Smooth muscle cell (in vitro differentiated cells): ENCODE data around the gene TRPV4. TPM values are rescaled to one million over a fixed set of nuclear protein-coding genes. Genes with fewer than 3 reads are reported as not detected.

Experiments used
- DNase-seq: peaks from one replicate; lab custom pipeline; 2025; ENCODE audit not compliant: unreplicated experiment; lab: John Stamatoyannopoulos, UW
- H2AFZ ChIP-seq: fragments of 200-600 bp; sonication (generic); 2 replicates; pipeline ENCODE4 v1.6.0; 2016; ENCODE audit warnings: antibody characterized with exemption, low read depth, mild to moderate bottlenecking
- H3F3A ChIP-seq: fragments of 200-600 bp; sonication (generic); 2 replicates; pipeline ENCODE4 v1.6.0; 2017; ENCODE audit warnings: antibody characterized with exemption, low read depth
- H3K27ac ChIP-seq: fragments of 200-600 bp; sonication (generic); 2 replicates; pipeline ENCODE4 v1.5.1; 2016; ENCODE audit warnings: low read depth, mild to moderate bottlenecking
- H3K27me3 ChIP-seq: fragments of 200-600 bp; sonication (generic); 2 replicates; pipeline ENCODE4 v1.6.1; 2016; ENCODE audit warnings: low read depth, mild to moderate bottlenecking
- H3K36me3 ChIP-seq: fragments of 200-600 bp; sonication (generic); 2 replicates; pipeline ENCODE4 v1.5.1; 2016; ENCODE audit warnings: low read depth
- H3K4me1 ChIP-seq: fragments of 200-600 bp; sonication (generic); 2 replicates; pipeline ENCODE4 v1.5.1; 2016; ENCODE audit warnings: low read depth
- H3K4me2 ChIP-seq: fragments of 200-600 bp; sonication (generic); 2 replicates; pipeline ENCODE4 v1.6.0; 2016; ENCODE audit warnings: mild to moderate bottlenecking
- H3K4me3 ChIP-seq: fragments of 200-600 bp; sonication (generic); 2 replicates; pipeline ENCODE4 v1.5.1; 2016; ENCODE audit warnings: mild to moderate bottlenecking
- H3K79me2 ChIP-seq: fragments of 200-600 bp; sonication (generic); 2 replicates; pipeline ENCODE4 v1.6.0; 2016; ENCODE audit warnings: low read depth, mild to moderate bottlenecking
- H3K9ac ChIP-seq: fragments of 200-600 bp; sonication (generic); 2 replicates; pipeline ENCODE4 v1.6.0; 2016; ENCODE audit warnings: low read depth
- H3K9me3 ChIP-seq: fragments of 200-600 bp; sonication (generic); replicated peaks from 2 replicates; pipeline ENCODE4 v1.5.1; 2016; ENCODE audit warnings: low read depth
- H4K20me1 ChIP-seq: fragments of 200-600 bp; sonication (generic); 2 replicates; pipeline ENCODE4 v1.6.0; 2016; ENCODE audit warnings: low read depth
- WGBS: methylation state at CpG from one replicate; pipeline ENCODE4 v1.1.7; 2016; ENCODE audit warnings: low lambda C conversion rate; 5-methylcytosine and 5-hydroxymethylcytosine counted together
- polyA plus RNA-seq: library from polyadenylated mRNA; unstranded; fragments of >200 nt; fragmentation: Nextera tagmentation; extraction: Ambion mirVana; gene quantifications from 2 replicates; pipeline ENCODE4 v1.2.1, GENCODE V29; 2016
- total RNA-seq: library from RNA; depleted of rRNA; stranded (reverse); fragments of >200 nt; gene quantifications from 2 replicates; pipeline ENCODE4 v1.2.3, GENCODE V29; 2014
- TF ChIP-seq, protein P1 (sequence below): fragments of 200-600 bp; sonication (generic); IDR thresholded peaks from 2 replicates; pipeline ENCODE4 v1.5.1; 2017; ENCODE audit warnings: borderline replicate concordance, mild to moderate bottlenecking, antibody characterized with exemption; ENCODE audit not compliant: insufficient read depth, poor library complexity, severe bottlenecking

TRPV4 gene
- total and polyA plus RNA-seq, 2 experiments from 2014 or later: 1.5 to 1.9 TPM

DNA sequence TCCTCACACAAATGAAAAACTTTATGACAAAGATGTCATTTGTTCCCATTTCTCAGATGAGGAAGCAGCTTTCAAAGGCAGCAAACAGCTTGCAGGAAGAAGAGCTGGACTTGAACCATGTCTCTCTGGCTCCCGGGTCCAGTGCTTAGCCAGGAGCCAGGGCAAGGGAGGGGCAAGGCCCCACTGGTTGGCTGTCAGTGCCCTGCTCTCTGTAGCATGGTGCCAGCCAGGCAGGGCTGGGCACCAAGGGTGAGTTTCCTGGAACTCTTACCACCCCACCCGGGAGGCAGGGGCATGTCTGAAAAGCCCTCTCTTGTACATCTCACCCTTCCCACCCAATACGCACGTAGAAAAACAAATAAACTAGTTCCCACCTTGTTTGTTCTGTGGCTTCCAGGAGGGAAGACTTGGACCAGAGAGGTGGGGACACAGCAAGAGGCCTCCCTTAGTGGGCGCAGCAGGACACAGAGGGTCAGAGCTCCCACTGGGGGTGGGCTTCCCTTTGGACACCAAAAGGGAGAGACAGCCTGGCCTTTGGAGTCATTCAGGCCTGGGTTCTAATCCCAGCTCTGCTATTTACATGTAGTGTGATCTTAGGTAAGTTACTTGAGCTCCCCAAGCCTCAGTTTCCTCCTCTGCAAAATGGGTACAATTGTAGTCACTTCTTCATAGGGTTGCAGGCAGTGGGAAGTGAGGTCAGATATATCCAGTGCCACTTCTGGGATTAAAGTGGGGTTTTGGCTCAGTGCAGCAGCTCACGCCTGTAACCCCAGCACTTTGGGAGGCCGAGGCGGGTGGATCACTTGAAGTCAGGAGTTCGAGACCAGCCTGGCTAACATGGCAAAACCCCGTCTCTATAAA is 17.2 kb downstream of the TRPV4 start:
- TF ChIP-seq, protein P1, sequence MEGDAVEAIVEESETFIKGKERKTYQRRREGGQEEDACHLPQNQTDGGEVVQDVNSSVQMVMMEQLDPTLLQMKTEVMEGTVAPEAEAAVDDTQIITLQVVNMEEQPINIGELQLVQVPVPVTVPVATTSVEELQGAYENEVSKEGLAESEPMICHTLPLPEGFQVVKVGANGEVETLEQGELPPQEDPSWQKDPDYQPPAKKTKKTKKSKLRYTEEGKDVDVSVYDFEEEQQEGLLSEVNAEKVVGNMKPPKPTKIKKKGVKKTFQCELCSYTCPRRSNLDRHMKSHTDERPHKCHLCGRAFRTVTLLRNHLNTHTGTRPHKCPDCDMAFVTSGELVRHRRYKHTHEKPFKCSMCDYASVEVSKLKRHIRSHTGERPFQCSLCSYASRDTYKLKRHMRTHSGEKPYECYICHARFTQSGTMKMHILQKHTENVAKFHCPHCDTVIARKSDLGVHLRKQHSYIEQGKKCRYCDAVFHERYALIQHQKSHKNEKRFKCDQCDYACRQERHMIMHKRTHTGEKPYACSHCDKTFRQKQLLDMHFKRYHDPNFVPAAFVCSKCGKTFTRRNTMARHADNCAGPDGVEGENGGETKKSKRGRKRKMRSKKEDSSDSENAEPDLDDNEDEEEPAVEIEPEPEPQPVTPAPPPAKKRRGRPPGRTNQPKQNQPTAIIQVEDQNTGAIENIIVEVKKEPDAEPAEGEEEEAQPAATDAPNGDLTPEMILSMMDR: no peak
- H3F3A ChIP-seq: no peaks in the 10 kb centered on the region
- no peak overlapping the region for H3K9ac ChIP-seq
- no peaks in the 10 kb centered on the region for H3K36me3 ChIP-seq
- H3K4me3 ChIP-seq: no peak overlapping the region
- no peak overlapping the region for H2AFZ ChIP-seq
- no peaks in the 10 kb centered on the region for H3K9me3 ChIP-seq
- no peaks in the 10 kb centered on the region for H3K79me2 ChIP-seq
- no peak overlapping the region for H3K27ac ChIP-seq
- 96% methylated on average over 10 of the region's 10 CpGs for WGBS
- no peaks in the 10 kb centered on the region for H4K20me1 ChIP-seq
- H3K4me1 ChIP-seq: no peaks in the 10 kb centered on the region
- no peaks in the 10 kb centered on the region for H3K27me3 ChIP-seq
- H3K4me2 ChIP-seq: no peak overlapping the region
- DNase-seq: no peak

DNA sequence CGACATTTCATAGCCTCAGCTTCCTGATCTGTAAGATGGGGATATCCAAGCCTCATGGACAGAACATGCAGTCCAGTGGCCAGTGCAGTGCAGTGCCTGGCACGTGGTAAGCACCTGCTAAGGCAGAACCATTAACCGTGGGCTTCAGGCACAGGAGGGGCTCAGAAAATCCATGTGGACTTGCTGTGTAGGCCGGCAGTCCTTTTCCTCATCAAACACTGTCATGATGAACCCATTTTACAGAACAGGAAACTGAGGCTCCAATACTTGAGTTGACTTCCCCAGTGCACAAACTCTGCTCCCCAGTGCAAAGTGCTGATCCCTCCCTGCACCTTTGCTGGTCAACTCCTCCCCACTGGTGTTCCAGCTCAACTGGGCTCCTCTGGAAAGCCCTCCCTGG is 18.0 kb downstream of the TRPV4 start:
- H2AFZ ChIP-seq: no peak overlapping the region
- 87% methylated on average over 4 of the region's 4 CpGs for WGBS

DNA sequence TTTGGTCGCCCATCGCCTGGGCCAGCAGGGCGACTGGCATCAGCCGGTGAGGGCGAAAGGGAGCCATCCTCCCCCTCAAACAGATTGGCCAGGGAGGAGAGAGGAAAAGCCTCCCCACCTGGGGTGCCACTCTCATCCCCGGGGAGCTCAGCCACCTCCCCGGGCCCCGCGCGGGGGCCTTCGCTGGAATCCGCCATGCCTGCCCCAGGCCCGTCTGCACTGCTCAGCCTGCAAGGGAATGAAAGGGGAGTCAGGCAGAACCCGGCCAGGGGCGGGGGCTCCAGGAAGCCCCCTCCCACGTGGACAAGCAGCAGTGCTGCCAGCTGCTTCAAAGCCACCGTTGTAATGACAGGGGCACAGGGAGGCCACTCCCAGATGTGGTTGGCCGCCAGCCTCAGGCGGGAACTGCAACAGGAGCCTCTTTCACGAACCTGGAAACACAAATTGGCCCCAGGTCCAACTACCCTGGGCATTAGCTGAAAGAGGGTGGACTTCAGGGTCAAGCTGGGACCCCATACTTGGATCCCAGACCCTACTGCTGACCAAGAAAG is 18.5 kb downstream of the TRPV4 start:
- H3K9me3 ChIP-seq: no peaks in the 10 kb centered on the region
- H3K79me2 ChIP-seq: no peaks in the 10 kb centered on the region
- WGBS: 86% methylated on average over 20 of the region's 20 CpGs
- no peak overlapping the region for H3K4me2 ChIP-seq
- H3F3A ChIP-seq: no peaks in the 10 kb centered on the region
- no peak overlapping the region for H3K27ac ChIP-seq
- no peak for DNase-seq
- no peak overlapping the region for H2AFZ ChIP-seq
- H3K27me3 ChIP-seq: no peaks in the 10 kb centered on the region
- H3K9ac ChIP-seq: no peak overlapping the region
- no peaks in the 10 kb centered on the region for H3K36me3 ChIP-seq
- no peaks in the 10 kb centered on the region for H4K20me1 ChIP-seq
- TF ChIP-seq, protein P1: no peak
- no peaks in the 10 kb centered on the region for H3K4me1 ChIP-seq
- no peak overlapping the region for H3K4me3 ChIP-seq

More for the DNA sequence above, 18.0 kb downstream of the TRPV4 start:
- H3K9ac ChIP-seq: no peak overlapping the region
- TF ChIP-seq, protein P1: no peak
- no peaks in the 10 kb centered on the region for H3F3A ChIP-seq
- no peaks in the 10 kb centered on the region for H3K4me1 ChIP-seq
- H3K36me3 ChIP-seq: no peaks in the 10 kb centered on the region
- H4K20me1 ChIP-seq: no peaks in the 10 kb centered on the region
- H3K27ac ChIP-seq: no peak overlapping the region
- H3K4me3 ChIP-seq: no peak overlapping the region
- no peaks in the 10 kb centered on the region for H3K9me3 ChIP-seq
- DNase-seq: no peak
- H3K27me3 ChIP-seq: no peaks in the 10 kb centered on the region
- no peak overlapping the region for H3K4me2 ChIP-seq
- no peaks in the 10 kb centered on the region for H3K79me2 ChIP-seq
